ENCODE data around the gene DSCAM.

Gene DSCAM

DNA sequence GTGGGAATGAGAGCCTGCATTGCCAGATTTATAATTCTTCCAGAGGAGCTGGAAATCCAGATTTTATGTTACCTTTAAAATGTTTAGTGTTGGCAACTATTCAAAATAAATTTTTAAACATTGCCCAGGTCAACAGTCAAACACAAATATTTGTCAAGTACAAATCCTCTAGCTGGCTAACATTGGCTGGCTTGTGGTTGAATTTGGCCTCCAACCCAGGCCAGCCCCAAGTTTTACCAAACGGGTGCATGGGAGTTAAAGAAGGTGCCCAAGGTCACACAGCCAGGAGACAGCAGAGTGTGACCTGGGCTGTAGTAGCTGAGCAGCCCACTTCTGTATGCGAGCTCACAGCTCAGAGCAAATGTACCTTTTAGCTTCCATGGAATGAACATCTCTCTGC, 240.6 kb downstream of the DSCAM start:
- no peak for DNase-seq (ENCODE audit: low spot score)

DNA sequence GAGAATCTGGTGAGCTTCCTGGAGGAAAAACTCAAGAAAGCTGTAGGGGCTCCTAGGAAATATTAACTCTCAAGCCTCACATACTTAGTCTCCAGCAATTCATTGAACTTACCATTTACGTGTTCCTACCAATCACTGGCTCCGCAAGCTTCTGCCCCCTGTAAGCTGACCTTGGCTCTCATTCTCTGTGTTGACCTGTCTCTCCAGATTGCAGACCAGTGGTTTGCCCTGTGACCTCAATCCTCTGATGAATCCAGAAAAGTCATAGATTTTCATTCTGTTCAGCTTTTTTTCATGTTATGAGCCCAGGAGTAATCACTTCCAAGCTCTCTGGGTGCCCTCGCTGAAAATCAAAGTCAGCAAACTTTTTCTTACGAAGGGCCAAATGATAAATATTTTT, 241.9 kb downstream of the DSCAM start:
- no peak for DNase-seq (ENCODE audit: low spot score)

DNA sequence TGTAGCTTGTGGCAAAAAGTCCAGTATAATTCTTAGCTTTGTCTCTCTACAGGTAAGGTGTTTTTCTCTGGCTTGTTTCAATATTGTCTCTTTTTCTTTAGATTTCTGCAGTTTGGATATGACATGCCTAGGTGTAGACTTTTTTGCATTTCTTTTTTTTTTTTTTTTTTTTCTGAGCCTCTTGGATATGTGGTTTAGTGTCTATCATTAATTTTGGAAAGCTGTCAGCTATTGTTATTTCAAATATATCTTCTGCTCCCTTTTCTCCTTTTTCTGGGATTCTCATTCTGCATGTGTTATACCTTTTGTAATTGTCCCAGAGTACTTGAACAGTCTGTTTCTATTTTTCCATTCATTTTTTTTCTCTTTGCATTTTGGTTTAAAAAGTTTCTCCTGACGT, 243.2 kb downstream of the DSCAM start:
- no peak for DNase-seq (ENCODE audit: low spot score)

DNA sequence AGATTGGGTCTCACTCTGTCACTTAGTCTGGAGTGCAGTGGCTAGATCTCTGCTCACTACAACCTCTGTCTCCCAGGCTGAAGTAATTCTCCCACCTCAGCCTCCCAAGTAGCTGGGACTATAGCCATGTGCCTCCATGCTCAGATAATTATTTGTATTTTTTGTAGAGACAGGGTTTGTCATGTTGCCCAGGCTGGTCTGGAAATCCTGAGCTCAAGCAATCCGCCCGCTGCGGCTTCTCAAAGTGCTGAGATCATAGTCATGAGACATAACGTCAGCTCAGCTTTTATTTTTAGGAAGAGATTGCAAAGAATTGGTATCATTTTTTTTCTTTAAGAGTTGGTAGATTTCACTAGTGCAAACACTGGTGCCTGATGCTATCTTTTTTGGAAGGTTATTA, 244.9 kb downstream of the DSCAM start:
- DNase-seq (ENCODE audit: low spot score) = peak; percentile 27

DNA sequence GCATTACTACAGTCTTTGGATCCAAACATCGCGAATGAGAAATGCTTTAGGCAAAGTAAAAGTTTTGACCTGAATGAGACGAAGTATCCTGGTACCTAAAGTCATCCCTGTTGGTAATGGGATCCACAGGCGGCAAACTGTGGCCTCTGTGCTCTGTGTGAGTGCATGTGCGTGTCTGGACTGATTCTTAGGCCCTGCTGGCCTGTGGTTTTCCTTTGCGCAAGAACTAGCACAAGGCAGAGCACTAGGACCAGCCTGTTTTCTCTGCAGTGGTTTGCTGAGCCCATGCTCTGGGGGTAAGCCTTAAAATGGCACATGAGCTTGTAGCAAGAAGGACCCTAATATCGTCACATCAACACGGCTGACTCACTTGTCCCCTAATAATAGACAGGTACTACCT, 251.2 kb downstream of the DSCAM start:
- DNase-seq (ENCODE audit: low spot score) = no peak

DNA sequence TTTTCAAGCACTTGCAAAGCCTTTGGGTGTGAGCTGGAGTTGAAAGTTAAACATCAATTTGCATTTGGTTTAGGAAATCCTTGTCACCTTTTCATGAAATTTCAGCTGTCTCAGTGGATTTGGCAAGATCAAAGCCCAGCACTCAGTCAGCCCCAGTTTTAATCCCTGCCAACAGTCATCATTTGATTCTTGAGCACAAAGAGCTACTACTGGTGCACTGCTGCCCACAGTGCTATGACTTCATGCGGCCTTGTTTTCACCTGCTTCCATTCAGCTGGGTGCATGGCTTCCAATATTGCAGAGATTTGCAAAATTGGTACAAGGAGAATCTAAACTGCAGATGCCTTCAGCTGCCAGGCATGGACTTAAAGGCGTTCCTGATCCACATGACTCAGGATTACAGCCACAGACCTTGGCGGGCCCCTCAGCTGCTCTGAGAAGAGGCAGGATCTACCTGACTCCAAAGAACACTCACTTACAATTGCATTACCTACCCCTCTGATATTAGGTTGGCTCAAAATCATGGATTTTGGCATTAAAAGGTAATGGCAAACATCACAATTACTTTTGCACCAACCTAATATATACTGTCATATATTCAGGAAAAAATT, 259.1 kb downstream of the DSCAM start:
- peak; percentile 31 for DNase-seq (ENCODE audit: low spot score)

DNA sequence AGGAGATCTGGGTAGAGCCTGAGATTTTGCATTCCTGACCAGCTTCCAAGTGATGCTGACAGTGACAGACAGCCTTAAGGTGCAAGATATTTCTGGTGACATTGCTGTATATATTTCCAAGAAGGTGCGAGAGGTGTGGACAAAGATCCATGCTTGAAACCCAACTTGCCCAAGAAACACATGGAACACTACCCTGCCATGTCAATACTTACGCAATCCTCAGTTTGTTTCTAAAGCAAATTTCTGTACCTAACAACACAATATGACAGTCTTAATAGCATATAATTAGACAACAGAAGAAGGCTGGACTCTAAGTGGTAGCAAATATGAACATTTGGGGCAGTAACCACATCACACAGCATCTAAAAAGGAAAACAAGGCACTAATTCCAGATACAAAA, 260.4 kb downstream of the DSCAM start:
- DNase-seq (ENCODE audit: low spot score) = no peak

DNA sequence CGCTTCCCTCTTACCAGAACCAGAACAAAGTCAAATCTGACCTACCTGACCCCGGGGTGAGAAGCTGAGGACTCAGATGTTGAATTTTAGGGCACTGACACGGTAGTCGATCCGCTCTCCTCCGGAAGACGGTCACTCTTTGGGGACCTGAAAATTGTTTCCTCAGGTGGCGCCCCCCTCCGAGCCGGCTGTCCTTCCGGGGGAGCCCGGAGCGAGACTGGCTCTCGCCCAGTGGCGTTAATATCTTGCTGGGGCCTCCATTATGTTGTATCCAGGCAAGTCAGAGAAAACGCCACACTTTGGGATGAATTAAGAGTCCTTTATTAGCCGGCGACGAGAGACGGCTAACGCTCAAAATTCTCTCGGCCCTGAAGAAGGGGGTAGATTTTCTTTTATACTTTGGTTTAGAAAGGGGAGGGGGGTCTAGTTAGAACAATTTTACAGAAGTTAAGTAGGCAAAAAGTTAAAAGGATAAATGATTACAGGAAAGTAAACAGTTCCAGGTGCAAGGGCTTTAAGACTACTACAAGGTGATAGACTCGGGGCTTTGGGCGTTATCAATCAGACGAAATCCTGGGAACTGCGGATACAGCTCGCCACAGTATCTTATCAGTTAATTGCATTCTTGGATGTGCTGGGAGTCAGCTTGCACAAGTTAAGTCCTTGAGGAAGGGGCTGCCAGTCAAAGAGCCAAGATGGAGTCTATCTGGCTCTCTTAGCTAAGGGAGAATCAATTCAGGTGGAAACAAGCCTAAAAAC, 269.5 kb downstream of the DSCAM start:
- DNase-seq (ENCODE audit: low spot score) = no peak

DNA sequence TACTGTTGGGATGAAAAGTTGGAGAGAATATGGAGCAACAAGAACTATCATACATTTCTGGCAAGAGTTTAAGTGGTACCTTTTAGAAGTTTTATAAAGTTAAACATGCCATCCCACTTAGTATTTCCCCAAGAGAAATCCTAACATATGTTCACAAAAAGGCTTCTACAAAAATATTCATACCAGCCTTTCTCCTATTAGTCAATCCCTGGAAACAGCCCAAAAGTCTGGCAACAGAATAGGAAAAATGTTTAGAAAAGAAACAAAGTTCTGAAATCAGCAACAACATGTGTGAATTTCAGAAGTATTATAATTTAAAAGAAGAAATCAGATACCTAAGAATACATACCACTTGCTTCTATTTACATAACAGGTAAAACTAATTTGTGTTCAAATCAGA, 271.0 kb downstream of the DSCAM start:
- no peak for DNase-seq (ENCODE audit: low spot score)

DNA sequence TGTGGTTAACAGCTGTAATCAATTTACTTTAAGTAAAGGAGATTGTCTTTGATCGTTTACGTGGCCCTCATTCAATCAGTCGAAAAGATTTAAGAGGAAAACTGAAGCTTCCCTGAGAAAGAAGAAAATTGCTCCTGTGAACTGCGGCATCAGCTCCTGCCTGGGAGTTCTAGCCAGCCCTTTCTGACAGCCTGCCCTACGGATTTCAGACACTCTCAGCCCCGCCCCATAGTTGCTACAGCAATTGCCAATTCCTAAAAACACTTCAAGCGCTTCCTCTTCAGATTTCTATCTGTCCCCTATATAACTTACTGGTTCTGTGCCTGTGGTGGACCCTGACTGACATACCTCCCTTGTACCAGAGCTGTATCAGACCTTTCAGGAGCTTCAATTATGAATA, 277.6 kb downstream of the DSCAM start:
- no peak for DNase-seq (ENCODE audit: low spot score)

DNA sequence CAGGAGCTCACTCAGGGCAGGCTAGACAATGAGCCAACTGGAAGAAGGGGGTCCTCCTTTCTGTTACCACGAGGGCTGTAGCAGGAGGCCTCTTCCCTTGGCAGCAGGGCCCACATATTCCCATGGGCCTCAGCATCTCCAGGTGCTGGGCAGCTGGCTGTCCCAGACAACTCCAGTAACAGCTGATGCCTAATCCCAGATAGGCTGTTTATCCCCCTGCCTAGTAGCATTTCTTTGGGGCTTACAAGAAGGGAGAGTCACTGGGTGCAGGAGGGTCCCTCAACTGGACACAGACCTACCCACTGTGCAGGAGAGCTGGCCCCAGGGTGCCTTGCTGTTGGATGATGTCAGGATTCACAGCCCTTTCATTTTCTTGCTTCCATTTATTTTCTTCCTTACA, 278.2 kb downstream of the DSCAM start:
- DNase-seq (ENCODE audit: low spot score) = no peak

DNA sequence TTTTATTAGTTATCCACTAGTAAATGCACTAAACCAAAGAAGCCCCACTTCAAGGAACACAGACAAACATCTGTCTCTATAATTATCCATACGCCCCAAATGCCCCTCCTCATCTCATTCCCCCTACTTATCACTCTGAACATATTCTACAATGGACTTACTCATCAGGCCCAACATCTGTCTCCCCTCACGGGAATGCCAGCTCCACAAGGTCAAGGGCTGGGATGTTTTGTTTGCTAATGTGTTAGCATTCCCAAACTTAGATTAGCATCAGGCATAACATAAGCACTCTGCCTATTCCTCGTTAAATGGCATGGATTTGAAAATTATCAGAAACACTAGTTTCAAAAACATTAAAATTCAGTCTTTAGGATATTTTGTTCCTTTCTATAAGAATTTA, 279.5 kb downstream of the DSCAM start:
- DNase-seq (ENCODE audit: low spot score) = no peak

DNA sequence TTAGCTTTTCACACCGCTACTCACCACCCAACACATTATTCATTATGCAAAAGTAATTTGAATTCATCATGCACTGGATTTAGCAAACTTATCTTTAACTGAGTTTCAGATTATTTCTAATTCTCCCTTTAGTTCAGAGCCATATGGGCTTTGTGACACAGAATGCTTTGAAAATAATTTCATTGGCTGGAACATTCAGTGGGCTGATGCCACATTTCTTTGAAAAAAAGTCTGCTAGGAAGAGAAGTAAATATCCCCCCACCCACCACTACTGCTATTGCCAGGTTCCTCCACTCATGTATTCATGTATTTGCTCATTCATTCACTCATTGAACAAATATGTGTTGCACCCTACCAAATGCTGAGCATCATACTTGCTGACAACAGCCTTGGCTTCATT, 280.5 kb downstream of the DSCAM start:
- DNase-seq (ENCODE audit: low spot score) = no peak

DNA sequence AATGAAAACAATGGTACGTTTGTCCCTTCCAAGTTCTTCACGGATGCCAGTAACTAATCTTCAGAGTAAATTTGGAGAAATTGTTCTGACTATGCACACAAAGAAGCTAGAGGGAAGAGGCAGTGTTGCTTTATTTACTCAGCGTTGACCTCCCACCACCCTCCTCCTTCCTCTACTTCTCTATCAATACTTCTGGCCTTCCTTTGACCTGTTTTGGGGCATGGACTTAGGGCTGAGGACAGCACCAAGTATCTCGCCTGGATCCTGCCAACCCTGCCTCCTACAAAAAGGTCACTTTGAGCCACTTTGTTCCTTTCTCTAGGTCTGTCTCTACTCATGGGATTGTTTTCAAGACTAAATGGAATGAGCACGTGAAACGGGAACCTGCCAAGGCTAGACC, 282.6 kb downstream of the DSCAM start:
- no peak for DNase-seq (ENCODE audit: low spot score)

DNA sequence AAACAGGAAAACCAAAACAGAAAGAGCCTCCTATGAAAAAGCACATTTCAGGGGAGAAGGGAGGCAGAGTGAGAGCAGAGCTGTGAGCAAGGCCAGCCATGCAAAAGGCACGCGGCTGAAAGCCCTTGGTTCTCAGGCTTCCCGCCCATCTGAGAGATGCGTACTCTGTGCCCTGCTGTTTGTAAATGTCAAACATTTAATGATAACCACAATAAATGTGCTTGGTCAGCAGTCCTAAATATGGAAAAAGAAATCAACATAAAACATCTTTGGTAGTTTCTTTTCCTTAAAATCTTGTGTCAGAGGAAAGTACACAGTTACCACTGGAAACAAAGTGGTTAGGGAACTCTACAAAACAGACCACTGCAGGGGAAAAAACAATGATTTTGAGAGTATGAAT, 283.1 kb downstream of the DSCAM start:
- no peak for DNase-seq (ENCODE audit: low spot score)

DNA sequence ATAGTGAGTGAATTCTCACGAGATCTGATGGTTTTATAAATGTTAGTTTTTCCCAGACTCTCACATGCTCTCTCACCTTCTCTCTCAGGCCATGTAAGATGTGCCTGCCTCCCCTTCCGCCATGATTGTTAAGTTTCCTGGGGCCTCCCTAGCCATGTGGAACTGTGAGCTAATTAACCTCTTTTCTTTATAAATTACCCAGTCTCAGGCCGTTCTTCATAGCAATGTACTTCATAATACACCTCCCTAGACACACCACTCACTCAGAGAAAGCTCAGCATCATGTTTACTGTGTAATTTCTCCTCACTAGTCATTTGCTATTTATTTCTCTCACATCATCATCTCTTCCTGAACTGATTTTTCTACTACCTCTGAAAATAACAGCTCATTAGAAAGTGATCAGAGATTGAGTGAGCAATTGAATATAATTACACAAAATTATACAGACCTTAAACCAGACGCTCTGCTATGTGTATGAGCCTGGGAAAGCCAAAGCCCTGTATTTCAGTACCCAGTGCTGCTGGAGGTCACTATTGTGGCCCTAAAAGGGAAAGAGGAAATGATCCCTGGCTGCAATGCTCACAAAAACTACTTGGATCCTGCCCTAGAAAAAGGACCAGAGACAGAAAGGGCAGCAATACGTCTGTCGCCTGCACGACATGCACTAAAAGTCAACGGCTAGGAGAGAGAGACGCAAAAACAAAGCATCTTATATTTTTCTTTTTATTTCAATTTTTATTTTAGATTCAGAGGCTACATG, 284.5 kb downstream of the DSCAM start:
- DNase-seq (ENCODE audit: low spot score) = peak; percentile 20

DNA sequence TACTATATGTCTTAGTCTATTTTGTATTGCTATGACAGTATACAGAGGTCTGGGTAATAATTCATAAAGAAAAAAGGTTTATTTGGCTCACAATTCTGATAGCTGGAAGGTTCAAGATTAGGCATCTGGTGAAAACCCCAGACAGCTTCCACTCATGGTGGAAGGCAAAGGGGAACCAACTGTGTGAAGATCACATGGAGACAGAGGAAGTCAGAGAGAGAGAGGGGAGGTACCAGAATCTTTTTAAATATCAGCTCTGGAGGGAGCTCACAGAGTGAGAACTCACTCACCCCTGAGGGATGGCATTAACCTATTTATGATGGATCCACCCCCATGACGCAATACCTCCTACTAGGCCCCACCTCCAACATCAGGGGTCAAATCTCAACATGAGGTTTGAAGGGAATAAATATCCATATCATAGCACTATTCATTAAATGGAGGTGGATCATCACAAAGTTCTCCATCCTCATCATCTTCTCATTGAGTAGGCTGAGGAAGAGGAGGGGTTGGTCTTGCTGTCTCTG, 290.5 kb downstream of the DSCAM start:
- DNase-seq (ENCODE audit: low spot score) = no peak

DNA sequence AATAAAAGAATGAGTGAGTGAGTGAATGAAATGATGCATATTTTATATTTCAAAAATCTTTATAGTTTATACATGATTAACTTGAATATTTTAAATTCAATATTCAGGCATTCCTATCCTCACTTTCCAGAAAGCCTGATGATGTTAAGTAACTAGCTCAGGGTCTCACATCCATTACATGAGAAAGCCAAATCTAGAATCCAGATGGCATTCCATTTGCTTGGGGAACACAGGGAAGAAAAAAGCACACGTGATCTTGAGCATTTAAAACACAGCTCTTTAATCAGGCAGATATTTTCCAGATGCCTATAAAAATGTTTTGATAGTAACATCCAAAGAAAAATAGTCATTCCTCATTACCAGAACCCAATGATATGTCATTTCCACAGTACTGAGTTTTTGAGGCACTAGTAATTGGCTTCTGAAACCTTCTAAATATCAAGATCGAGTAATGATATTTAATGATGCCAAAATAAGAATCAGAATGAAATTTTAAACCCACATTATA, 291.9 kb downstream of the DSCAM start:
- no peak for DNase-seq (ENCODE audit: low spot score)

DNA sequence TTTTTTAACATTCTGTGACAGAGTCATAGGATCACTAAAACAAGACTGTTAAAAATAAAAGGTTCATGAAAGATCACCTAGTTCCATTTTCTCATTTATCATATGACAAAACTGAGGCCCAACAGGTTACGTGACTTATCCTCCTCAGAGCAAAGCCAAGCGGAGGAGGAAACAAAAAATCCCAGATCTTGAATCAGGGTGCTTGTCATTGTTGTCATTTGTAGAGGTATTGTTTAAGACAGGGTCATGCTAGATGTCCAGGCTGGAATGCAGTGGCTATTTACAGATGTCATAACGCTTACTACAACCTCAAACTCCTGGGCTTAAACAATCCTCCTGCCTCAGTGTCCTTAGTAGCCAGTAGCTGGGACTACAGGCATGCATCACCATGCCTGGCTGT, 293.2 kb downstream of the DSCAM start:
- no peak for DNase-seq (ENCODE audit: low spot score)

DNA sequence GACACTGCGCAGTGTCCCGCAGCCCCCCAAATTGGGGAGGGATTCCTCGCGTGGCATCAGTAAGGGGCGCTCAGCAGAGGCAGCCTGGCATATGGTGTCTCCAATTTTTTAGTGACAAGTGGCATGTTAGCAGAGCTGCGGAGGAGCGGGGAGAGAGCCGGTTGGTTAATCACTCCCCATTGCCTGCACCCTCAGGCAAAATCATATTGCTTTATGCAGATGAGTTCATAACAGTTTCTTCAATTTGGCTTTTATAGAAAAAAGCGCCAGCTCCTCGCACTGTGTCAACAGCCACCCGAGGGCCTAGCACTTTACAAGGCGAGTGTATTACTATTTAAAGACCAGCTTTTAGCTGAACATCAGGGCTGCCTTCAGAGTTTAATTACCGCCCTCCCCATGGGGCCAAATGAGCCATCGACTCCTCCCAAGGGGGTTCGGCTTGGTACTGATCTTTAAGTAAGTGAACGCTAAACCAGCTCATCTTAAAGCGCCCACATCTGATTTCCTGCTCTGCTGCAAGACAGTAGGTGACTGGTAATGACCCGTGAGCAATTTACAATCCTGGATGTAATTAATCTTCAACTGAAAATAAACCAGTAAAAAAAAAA, 298.9 kb downstream of the DSCAM start:
- DNase-seq (ENCODE audit: low spot score) = no peak

DNA sequence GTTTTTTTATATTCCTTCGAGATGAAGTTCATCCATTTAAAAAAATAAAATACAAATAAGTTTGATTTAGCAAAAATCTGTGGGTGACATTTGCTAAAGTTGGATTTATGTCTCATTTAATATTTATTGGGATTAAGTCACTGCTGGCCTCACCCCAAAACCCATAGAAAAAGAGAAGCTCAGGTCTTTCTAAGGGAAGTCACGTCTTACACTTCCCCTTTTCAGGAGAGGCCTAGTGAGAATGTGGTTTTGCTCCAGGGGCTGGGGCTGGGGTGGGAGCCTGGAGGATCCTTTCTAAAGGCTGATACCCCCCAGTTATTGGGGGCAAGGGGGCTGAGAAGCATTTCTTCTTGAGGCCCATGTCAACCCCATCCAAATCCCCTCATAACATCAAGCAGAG, 300.3 kb downstream of the DSCAM start:
- DNase-seq (ENCODE audit: low spot score) = peak; percentile 28

DNA sequence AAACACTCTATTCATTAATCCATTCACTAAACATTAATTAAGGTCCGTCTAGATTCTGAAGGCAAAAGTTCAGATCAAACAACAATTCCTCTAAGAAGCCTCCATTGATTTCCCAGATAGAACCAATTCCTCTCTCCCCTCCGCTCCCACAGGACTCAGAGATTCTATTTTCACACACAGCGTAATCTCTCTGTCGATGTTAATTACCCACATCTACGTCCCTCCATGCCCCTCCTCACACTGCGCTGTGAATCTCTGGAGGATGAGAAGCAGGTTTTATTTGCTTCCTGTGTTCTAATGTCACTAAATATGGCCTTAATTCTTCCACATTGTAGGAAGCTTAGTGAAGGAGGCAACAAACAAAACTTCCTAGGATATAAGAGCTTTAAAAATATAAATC, 306.7 kb downstream of the DSCAM start:
- no peak for DNase-seq (ENCODE audit: low spot score)
